ENCODE results near the gene ERVK3-1. TPM values are rescaled to one million over a fixed set of nuclear protein-coding genes. Genes with fewer than 3 reads are reported as not detected.

The ERVK3-1 gene
- total and polyA plus RNA-seq, 2 of the 13 experiments (the other 11 are each of a cell fraction or from before 2014, with no cell fraction given) = 28.5 to 38.7 TPM

GRCh38 chr19:58352760-58353671 is 47.8 kb downstream of the ERVK3-1 start, which contains the start of gene A1BG (continued):
- TF ChIP-seq ARID4A (CRISPR knock-in tag; IDR thresholded peaks at IDR 0.05; ENCODE audit: borderline replicate concordance) (peak; percentile 73; the same call in 1 of the 2 replicates), SPEN (CRISPR knock-in tag; IDR thresholded peaks at IDR 0.05; ENCODE audit: low read depth) (no peak; the same call in 1 of the 2 replicates), CCAR2 (optimal IDR thresholded peaks at IDR 0.05; ENCODE audit: low read depth, low read length) (no peak), RXRB (CRISPR knock-in tag; IDR thresholded peaks at IDR 0.05; ENCODE audit: borderline replicate concordance) (peak; percentile 90), TSC22D2 (CRISPR knock-in tag; IDR thresholded peaks at IDR 0.05; ENCODE audit: borderline replicate concordance) (no peak), HMGA1 (CRISPR knock-in tag; conservative IDR thresholded peaks at IDR 0.05) (no peak), REST (IDR thresholded peaks at IDR 0.05; ENCODE audit: borderline replicate concordance in 1 of 2, low read depth in 1 of 2, low read length in 2 of 2) (0 out of 4 replicates have a peak, but pooled peaks of 1 of the 2 experiments have one; percentile 17), ZNF713 (CRISPR knock-in tag; IDR thresholded peaks at IDR 0.05) (0 out of 2 replicates have a peak, but pooled peaks have one; percentile 30), ZNF629 (CRISPR knock-in tag; conservative IDR thresholded peaks at IDR 0.05) (peak; percentile 90), E2F2 (CRISPR knock-in tag; IDR thresholded peaks at IDR 0.05; ENCODE audit: borderline replicate concordance) (0 out of 2 replicates have a peak, but pooled peaks have one; percentile 38), FOXP4 (CRISPR knock-in tag; IDR thresholded peaks at IDR 0.05) (peak; percentile 52; the same call in 1 of the 2 replicates), ZNF124 (CRISPR knock-in tag; IDR thresholded peaks at IDR 0.05) (no peak), ZNF484 (CRISPR knock-in tag; IDR thresholded peaks at IDR 0.05; ENCODE audit: borderline replicate concordance, low read depth) (no peak), SP4 (CRISPR knock-in tag; IDR thresholded peaks at IDR 0.05) (0 out of 2 replicates have a peak, but pooled peaks have one; percentile 8), ZBTB38 (CRISPR knock-in tag; IDR thresholded peaks at IDR 0.05) (0 out of 2 replicates have a peak, but pooled peaks have one; percentile 7)
